ENCODE measurements around the gene KCNH2.

Gene KCNH2

DNA sequence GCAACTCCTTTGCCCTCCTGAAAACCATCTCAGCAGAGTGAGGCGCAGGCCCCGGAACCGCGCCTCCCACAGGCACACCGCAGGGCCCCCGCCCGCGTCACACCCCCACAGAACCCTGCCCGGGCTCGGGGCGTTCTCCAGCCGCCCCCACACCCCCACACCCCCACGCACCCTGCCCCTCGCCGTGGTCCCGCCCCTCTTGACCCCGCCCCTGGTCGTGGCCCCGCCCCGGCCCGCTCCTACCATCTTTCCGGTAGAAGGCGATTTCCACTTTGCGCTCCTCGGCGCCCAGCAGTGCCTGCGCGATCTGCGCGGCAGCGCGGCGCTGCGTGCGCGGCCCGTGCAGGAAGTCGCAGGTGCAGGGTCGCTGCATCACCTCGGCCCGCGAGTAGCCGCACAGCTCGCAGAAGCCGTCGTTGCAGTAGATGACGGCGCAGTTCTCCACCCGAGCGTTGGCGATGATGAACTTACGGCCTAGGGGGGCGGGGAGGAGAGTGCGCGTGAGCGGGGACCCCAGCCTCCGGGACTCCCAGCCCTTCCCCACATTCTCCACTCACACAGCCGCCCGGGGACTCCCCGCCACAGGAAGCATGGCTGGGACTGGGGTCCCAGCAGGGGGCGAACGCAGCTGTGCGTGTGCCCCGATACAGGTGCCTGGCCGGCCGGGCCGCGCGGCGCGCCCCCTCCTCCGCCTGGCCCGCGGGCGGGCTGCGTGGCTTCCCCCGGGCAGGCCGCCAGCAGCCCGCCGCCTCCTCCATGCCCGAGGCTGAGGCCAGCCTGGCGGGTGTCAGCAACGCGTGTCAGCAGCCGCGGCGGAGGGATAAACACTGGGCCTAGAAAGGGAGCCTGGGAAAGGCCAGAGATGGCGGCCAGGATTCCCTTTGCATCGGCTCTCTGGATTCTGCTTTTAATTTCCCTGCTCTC is 3.4 kb downstream of the KCNH2 start:
- peak; percentile 70 for DNase-seq

DNA sequence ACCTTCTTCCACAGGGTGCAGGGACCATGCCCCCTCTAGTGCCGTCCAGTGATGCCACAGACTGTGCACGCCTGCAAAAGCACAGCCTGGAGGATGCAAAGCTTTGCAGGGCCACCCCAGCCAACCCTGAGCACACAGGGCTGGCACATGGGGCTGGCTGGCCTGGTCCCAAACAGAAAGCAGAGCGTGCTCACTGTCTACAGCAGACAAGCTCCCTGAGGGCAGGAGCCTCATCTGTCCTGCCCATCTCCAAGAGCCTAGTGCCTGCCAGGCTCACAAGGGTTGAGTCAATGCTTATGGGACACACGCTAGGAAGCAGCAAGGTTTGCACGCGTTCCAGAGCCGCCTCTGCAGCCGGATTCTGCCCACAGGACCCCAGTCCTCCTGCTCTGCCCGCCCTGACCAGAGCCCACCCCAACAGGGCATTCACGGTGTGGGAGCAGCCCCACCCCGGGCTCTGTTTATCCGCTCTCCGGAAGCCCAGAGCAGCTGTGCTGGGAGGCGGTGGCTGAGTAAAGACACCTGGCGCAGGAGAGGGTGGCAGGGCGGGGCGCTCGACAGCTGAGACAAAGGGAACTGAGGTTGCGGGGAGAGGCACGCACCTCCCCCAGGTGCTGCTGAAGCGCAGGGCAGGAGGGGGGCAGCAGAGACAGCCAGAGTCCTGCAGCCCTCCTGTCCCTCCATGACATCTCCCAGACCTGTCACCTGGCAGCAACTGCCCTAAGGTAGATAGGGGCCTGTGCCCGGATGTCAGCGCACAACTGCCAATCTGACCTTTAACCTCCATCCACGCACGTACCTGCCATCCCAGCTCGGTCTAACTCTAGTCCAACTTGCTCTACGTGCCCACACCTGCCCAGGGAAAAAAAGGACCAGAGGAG is 4.3 kb downstream of the KCNH2 start:
- no peak for DNase-seq

DNA sequence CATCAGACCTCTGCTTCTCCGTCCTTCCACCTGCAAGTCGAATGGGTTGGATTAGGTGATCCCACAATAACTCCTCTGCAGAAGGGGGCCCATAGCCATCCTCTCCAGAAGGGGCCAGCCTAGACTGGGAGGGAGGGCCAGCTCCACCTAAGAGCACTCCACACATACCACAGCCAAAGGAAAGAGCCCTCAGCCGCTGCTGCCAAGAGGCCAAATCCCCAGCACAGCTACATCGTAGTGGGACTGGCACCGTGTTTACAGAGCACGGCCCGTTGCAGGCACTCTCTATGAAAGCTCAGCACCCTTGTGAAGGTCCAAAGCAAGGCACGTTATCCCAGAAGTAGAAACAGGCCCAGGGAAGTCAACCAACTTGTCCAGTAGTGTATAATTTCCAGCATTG is 5.4 kb downstream of the KCNH2 start:
- DNase-seq, result no peak

DNA sequence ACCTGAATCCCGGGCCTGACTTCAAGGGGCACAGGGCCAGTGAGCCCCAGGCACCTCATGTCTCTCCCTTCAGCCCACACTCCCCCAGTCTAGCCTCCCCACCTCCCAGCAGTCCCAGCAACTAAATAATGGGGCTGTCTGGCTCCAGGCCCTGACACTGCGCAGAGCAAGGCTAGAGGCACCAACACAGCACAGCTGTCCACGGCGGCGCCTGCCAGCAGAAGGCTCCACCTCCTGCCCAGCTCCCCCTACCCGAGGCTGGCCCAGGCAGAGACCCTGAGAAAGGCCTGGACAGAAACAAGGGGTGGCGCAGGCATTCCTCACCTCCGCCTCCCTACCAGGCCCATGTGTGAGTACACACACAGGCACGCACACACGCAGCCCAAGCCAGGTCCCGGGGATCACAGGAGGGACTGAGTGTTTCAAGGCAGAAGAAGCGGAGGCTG is 6.1 kb downstream of the KCNH2 start:
- DNase-seq, result no peak

DNA sequence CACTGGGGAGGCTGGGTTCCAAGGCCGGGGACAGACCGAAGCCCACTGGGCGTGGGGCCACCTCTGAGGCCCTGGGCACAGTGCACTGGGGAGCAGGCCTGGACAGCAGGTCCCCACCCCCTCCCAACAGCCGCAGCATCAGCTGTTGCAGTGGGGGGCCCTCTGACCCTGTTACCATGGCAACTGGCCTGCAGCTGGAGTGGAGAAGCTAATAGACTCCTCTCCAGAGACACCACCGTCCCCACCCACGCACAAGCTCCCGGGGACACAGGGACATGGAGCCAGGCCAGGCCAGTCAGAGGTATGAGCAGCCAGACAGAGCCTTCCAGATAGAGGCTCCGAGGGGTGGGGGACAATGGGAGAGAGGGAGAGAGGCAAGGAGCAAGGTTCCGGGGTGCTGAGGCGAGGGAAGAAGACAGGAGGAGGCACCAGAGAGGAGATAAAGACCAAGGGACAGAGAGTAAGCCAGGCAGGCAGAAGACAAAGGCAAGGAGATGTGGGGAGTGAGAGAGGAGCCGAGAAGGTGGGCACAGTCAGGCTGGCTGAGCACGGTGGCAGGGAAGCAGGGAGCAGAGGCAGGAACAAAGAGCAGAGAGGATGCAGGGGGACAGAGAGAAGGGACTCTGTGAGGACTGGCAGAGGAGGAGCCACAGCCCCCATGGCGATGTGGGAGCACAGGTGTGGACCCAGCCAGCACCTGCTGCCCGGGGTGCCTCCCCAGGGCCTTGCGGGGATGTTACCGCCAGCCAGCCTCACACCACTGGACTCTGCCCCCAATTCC is 6.7 kb downstream of the KCNH2 start:
- DNase-seq, result no peak

DNA sequence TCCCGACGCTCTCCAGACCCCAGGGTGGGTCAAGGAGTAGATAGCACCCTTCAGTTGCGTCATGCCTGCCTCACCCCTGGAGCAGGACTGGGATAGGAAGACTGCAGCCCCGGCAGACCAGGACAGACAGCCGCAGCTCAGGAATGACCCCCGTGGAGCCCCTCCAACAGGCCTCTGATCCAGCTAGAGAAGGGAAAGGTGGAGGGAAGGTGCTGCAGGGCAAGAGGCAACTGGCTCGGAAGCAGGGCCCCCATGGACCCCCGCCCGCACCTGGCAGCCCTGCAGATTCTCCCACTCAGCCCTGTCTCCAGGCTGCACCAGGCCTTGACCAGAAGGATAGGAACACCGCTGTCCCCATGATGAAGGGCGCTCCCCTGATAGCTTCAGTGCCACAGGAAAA is 7.7 kb downstream of the KCNH2 start:
- DNase-seq, result no peak

DNA sequence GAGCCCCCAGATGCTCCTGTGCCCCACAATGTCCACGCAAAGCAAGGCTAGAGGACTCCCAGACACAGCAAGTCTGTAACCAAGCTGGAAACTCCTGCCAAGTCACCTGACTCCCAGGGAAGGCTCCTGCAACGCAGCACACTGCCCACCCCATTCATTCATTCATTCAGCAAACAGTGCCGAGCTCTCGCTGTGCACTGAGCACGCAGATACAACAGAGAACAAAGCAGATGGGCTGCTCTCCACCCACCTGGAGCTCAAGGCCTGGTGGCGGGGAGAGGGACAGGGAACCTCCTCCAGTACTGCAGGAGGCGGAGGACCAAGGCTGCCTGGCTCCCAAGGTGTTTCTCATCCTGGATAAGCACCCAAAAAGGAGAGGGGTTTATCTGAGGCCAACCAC is 8.6 kb downstream of the KCNH2 start:
- DNase-seq, result no peak

DNA sequence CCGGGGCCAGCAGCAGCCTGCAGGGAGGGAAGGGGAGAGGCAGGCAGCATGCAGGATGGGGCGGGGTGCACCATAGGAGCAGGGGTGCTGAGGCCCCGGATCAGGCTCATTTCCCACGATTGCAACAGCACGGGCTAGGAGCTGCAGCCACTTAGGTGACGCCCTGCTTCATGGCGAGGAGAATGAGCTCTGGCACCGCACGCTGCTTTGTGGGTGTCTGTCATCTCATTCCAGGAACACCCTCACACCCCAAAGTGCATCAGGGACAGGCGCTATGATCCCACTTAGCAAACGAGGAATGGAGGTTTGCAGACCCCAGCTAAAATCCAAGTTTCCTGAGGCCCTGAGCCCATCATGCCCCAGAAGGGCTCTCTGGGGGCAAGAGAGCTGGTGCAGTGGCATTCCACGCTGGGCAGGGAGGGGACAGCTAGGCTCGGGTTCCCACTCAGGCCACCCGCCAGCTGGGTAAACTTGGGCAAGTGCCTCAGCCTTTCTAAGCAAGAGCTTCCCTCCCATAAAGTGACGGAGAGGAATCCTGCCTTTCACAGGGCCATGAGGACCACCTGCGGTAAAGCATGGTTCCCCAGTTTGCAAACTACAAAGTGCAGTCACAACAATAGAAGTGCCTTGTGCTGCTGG is 9.3 kb downstream of the KCNH2 start:
- no peak for DNase-seq

DNA sequence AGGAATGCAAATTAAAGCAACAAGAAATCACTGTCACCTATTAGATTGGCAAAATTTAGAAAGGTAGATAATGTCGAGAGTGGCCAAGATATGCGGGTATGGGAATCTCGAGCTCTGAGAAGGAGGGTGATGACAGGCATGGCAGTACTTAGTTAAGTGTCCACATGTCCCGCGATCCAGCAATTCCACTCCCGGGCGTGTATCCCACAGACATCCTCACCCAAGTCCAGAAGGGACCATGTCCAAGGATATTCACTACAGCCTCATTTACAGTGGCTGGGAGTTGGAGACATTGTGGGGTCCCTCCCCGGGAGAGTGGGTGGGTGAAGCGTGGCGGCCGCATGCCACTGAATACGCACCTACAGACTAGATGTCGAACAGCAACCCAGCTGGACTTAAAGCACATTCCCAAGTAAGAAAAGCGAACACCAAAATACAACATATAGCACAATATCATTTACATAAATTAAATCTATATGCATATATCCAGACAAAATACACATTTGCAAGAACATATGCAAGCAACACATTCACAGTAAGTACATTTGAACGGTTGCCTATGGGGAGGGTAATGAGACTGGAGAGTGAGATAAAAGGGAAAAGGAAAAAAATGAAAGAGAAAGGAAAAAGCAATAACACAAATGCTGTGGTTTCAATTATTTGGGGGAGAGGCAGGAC is 9.9 kb downstream of the KCNH2 start:
- DNase-seq, result no peak

DNA sequence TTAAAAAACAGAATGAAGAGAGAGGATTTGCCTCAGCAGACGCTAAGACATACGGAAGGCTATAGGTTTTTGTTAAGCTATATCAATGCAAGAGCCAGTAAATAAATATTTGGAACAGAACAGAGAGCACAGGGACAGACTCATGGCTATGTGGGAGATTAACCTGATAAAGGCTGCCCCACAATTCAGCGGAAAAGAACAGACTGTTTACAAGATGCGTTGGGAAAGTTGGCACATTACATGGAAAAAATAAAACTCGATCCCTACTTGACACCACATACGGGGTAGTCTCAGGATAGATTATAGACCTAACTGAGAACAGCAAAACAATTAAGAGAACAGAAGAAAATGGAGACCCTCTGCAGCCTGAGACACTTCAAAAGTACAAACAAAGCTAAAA is 10.8 kb downstream of the KCNH2 start:
- DNase-seq, result no peak

DNA sequence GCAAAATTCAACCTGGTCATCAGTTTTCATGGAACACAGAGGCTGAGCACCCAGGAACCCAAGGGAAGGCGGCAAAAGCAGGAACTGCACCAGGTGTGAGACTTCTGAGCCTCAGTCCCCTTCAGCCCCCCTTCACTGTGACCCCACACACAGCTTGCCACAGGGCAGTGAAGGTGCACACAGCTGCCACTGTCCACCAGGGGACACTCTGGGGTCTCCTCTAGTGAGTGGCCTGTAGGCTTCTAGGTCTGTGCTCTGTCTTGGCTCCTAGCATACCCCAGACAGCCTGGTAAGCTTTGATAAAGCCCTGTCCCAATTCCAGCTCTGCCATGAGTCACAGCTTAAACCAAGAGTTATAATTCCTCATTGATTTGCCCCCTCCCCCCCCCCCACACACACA is 12.1 kb downstream of the KCNH2 start:
- no peak for DNase-seq

DNA sequence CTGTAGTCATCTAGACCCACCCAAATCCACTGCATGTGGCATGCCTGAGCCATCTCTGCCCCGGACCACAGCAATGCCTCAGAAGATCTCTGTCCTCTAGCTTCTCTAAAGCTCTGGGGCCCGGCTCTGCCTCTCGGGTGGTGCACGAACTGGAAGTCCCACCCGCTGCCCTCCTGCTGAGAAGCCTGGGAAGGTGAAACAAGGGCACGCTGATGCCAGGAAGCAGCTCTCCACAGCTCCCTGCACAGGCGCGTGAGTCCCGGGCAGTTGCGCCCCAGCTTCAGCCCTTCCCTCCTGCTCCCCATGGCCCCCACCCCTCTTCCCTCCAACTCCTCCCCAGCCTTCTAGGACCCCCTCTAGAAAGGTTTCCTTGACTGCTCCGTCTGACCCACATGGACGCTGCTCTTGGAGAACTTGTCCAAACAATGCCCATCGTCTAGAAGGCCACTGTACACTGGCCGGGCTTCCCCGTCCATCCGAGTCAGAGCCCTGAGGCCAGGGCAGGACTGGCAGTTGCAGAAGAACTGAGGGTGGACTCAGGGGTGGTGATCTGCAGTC is 12.8 kb downstream of the KCNH2 start:
- no peak for DNase-seq

DNA sequence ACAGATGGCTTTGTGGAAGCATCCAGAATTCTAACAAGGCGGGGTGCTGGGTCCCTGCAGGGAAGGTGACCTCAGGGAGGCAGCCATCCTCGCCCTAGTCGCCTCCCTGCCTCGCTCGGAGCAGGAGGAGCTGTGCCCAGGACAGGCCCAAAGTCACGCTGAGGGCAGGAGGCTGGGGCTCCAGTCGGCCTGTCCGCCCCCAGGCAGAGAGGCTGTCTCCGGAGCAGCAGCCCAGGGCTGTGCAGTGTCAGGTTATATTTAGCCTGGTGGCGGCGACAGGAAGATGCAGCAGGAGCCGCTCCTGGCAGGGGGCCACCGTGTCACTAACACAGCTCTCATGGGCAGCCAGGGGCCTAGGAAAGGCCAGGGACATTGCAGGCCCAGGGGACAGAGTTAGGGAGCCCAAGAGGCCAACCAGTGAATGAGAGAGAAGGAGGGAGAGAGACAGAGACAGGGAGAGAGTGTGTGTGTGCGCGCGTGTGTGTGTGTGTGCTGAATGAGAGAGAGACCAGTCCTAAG is 13.5 kb downstream of the KCNH2 start:
- no peak for DNase-seq

DNA sequence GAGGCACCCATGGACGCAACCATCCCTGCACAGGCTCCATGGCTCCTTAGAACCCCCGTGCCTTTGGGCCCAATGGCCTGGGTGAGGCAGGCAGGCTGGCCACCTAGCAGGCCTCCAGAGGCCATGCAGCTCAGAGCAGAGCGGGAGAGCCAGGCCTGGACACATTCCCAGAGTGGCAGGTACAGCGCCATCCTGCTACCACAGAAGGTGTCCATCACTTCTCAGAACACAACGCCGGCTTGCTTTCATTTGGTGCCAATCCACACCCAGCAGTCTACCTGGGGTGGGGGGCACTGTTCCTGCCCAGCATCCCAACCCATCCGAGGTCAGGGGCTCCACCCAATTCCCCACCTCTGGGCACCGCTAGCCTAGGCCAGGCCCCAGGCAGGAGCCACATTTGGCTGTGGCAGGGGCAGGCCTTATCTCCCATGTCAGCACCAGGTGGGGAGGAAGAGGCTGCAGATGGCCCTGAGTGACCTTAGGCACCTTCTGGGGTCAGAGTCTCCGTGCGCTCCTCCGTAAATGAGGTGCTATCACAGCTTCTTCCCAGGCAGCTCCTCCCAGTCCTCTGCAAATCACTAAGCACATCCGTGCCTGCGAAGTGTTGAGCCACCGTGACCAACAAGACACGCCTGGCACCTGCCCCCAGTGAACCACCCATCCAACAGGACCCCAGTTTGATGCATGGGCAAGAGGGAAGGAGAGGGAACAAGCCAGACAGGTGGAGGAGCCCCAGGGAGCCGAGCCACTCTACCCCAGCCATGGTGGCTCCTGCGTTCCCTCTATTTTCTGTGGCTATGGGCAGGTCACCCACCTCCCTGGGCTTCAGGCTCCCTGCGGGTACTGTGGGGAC is 14.2 kb downstream of the KCNH2 start:
- no peak for DNase-seq

DNA sequence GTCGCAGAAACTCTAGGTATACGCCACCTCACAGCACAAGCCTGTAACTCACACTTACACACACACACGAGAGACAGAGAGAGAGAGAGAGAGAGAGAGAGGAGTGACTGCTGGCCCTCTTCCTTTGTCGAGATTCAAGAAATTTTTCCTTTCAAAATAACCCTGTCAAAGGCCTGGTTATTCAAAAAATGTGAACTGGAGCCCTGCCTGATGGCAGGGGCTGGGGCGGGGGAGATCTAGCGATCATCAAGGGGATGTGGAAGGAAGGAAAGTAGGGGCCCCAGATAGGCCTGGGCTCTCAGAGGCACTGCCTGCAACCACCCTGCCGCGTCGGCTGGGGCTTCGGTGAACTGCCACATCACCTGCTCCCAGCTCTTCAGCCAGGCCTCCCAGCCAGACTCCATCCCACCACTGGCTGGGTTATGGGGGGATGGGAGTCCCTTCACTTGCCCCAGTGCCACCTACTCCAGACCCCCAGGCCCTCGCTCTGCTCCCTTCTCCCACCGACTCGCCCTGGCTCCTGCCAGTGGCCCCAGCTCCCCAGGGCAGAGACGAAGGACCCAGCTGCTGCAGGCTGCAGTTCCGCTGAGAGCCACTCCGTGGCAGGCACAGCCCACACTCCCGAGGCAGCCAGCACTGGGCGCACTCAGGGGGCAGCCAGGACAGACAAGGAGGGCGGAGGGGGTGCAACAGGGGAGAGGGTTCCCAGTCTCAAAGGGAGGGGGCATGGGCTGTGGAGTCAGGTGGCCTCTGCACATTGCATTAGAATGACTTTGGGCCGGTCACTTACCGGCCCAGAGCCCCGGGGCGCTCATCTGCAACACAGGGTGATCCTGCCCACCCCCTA is 15.3 kb downstream of the KCNH2 start:
- no peak for DNase-seq

DNA sequence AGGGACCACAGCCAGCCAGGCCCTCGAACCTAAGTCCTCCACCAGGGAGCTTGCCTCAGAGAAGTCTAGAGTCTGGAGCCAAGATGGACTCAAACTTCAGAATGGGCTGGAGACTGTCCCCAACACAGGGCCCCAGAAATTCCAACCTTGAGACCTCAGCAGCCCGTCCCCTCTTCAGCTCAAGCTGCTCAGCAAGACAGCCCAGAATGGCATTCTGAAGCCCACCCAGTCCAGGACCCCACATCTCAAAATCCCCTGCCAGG is 15.9 kb downstream of the KCNH2 start:
- no peak for DNase-seq

DNA sequence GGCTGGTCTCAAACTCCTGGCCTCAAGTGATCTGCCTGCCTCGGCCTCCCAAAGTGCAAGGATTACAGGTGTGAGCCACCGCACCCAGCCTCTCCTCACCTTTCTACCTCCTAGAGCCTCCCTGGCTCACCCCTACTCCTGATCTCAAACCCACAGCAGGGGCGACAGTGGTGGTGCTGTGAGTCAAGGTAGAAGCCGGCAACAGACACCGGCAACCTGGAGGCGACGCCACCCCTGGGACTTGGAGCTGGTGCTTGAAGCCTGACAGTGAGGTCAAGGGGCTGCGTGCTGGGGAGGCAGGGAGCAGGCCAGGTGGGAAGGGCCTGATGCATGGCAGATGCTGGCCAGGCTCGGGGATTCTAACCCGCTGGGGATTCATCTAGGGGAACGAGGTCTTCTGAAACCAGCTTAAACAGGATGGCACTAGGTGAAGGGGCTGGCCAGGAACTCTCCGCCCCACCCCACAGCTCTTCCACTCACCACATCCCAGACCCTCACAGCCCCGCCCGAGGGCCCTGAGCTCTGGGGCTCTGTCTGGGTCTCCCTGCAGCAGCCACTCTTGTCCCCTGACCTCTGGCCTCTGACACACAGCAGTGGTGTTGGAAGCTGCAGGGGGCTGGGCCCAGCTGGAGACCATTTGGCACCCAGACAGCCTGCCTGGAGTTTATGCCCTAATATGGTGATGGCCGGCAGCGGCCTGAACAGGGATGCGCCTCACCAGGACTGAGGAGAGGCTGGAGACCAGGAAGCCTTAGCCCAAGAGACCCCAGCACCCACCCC is 16.4 kb downstream of the KCNH2 start:
- DNase-seq, result no peak
